ENCODE data around the gene LRCH1.

GRCh38 chr13:46688306-46688705 is 135.3 kb downstream of the LRCH1 start:
- TF ChIP-seq LEF1 (IDR thresholded peaks at IDR 0.05; ENCODE audit: borderline replicate concordance) = no peak
- no peak for TF ChIP-seq SP1 (IDR thresholded peaks at IDR 0.05)
- TF ChIP-seq CTBP1 (IDR thresholded peaks at IDR 0.05; ENCODE audit: borderline replicate concordance) = no peak
- TF ChIP-seq SUZ12 (IDR thresholded peaks at IDR 0.05) = no peak
- TF ChIP-seq BHLHE40 (IDR thresholded peaks at IDR 0.05; ENCODE audit: borderline replicate concordance) = no peak
- no peak for TF ChIP-seq HDGF (IDR thresholded peaks at IDR 0.05; ENCODE audit: borderline replicate concordance)
- no peak for TF ChIP-seq L3MBTL2 (conservative IDR thresholded peaks at IDR 0.05)
- TF ChIP-seq FOXM1 (IDR thresholded peaks at IDR 0.05; ENCODE audit: borderline replicate concordance) = no peak
- TF ChIP-seq ELF4 (IDR thresholded peaks at IDR 0.05) = no peak
- no peak for TF ChIP-seq FOXK2 (IDR thresholded peaks at IDR 0.05)
- no peak for TF ChIP-seq NFRKB (IDR thresholded peaks at IDR 0.05)
- TF ChIP-seq ARNT (IDR thresholded peaks at IDR 0.05) = no peak
- no peak for TF ChIP-seq PKNOX1 (IDR thresholded peaks at IDR 0.05)
- TF ChIP-seq FOXA1 (IDR thresholded peaks at IDR 0.05) = no peak

All from HEK293T (cell line).